Tracheal epithelial cell (primary cell): ENCODE results near the gene GRPEL2. TPM values are rescaled to one million over a fixed set of nuclear protein-coding genes. Genes with fewer than 3 reads are reported as not detected.

Source experiments
- total RNA-seq: library from RNA; depleted of rRNA; stranded (reverse); fragments of >200 nt; gene quantifications from 2 replicates; pipeline ENCODE4 v1.2.1, GENCODE V29; 2014

GRPEL2 gene
- 39.2 and 92.1 TPM in 2 replicates for total RNA-seq

GRCh38 chr5:149345147-149345891, at the start of gene GRPEL2:
Gene GRPEL2 (plus strand): TSS chr5:149345499. CDS start chr5:149345540, 41 bp downstream.

GRCh38 chr5:149357370-149358293, 12.3 kb downstream of the GRPEL2 start, which contains the start of gene PCYOX1L:
Gene PCYOX1L (plus strand): TSS chr5:149358046. CDS start chr5:149358069, 23 bp downstream.

GRCh38 chr5:149379177-149379761, 34.0 kb downstream of the GRPEL2 start, which contains the start of gene IL17B:
Gene IL17B (minus strand): TSS chr5:149379292. CDS start chr5:149379225, 67 bp downstream.

Other genes starting within 250 kb of the GRPEL2 start
- 2.8 and 14.2 TPM in 2 replicates for gene ABLIM3, start 204.0 kb upstream of the GRPEL2 start, total RNA-seq
- 12.1 and 26.0 TPM in 2 replicates for gene AFAP1L1, start 73.6 kb upstream of the GRPEL2 start, total RNA-seq
- 4.5 and 6.3 TPM in 2 replicates for gene PCYOX1L, start 12.5 kb downstream of the GRPEL2 start, total RNA-seq
- gene IL17B, start 33.8 kb downstream of the GRPEL2 start, total RNA-seq: 0.48 TPM in 1 of 2 replicates, not detected in the other
- gene CSNK1A1, start 205.9 kb downstream of the GRPEL2 start, total RNA-seq: 568 and 765 TPM in 2 replicates
- gene ARHGEF37, start 236.0 kb downstream of the GRPEL2 start, total RNA-seq: 20.5 and 24.5 TPM in 2 replicates